CD4-positive, alpha-beta T cell treated with Interleukin-2 at 100 ng/mL for 4 hours (primary cell): ENCODE data around the gene SDCCAG8.
A peak's percentile ranks its signal among the peaks of the same experiment; 100 is the strongest.

ENCODE experiments used
- DNase-seq: peaks from one replicate; pipeline ENCODE4 v3.0.0-alpha.2; 2020; ENCODE audit warnings: low spot score

The SDCCAG8 gene

GRCh38 chr1:243420016-243420945, 164.4 kb downstream of the SDCCAG8 start:
- DNase-seq = no peak

GRCh38 chr1:243420946-243421685, 165.3 kb downstream of the SDCCAG8 start:
- no peak for DNase-seq

GRCh38 chr1:243421784-243422183, 165.9 kb downstream of the SDCCAG8 start:
- peak; percentile 48 for DNase-seq

- no peak for DNase-seq
These were observed 166.5 kb downstream of the SDCCAG8 start for GRCh38 chr1:243422362-243422761.

GRCh38 chr1:243428084-243428483, 172.2 kb downstream of the SDCCAG8 start:
- no peak for DNase-seq

- DNase-seq = no peak
These were observed 172.9 kb downstream of the SDCCAG8 start for GRCh38 chr1:243428617-243429342.

GRCh38 chr1:243431591-243431990, 175.8 kb downstream of the SDCCAG8 start:
- DNase-seq = no peak

- no peak for DNase-seq
These were observed 176.3 kb downstream of the SDCCAG8 start for GRCh38 chr1:243432136-243432535.

GRCh38 chr1:243433737-243434370, 178.0 kb downstream of the SDCCAG8 start:
- no peak for DNase-seq

GRCh38 chr1:243434594-243434993, 178.8 kb downstream of the SDCCAG8 start:
- DNase-seq = no peak

- DNase-seq = no peak
These were observed 180.0 kb downstream of the SDCCAG8 start for GRCh38 chr1:243435836-243436235.

- no peak for DNase-seq
These were observed 182.3 kb downstream of the SDCCAG8 start for GRCh38 chr1:243438146-243438545.

- no peak for DNase-seq
These were observed 183.0 kb downstream of the SDCCAG8 start for GRCh38 chr1:243438815-243439214.

- DNase-seq = no peak
These were observed 184.6 kb downstream of the SDCCAG8 start for GRCh38 chr1:243440406-243440805.

- no peak for DNase-seq
These were observed 185.8 kb downstream of the SDCCAG8 start for GRCh38 chr1:243441601-243442000.

- no peak for DNase-seq
These were observed 187.7 kb downstream of the SDCCAG8 start for GRCh38 chr1:243443557-243443956.

GRCh38 chr1:243447347-243447746, 191.5 kb downstream of the SDCCAG8 start:
- no peak for DNase-seq

- DNase-seq = no peak
These were observed 192.0 kb downstream of the SDCCAG8 start for GRCh38 chr1:243447844-243448243.

- DNase-seq = no peak
These were observed 193.5 kb downstream of the SDCCAG8 start for GRCh38 chr1:243449373-243449772.

GRCh38 chr1:243452092-243452491, 196.3 kb downstream of the SDCCAG8 start:
- no peak for DNase-seq

GRCh38 chr1:243454328-243454997, 198.6 kb downstream of the SDCCAG8 start:
- no peak for DNase-seq
